ENCODE data around the gene HEYL. TPM values are rescaled to one million over a fixed set of nuclear protein-coding genes. Genes with fewer than 3 reads are reported as not detected.
"Not testable (repeated sequence)": the region's sequence is repeated elsewhere in the genome, so short reads cannot be mapped to it uniquely, and the experiment has no call there.

The HEYL gene
- total and polyA plus RNA-seq, 2 of the 8 experiments (the other 6 are each of a cell fraction or from before 2014, with no cell fraction given): 1.8 to 3.1 TPM

DNA sequence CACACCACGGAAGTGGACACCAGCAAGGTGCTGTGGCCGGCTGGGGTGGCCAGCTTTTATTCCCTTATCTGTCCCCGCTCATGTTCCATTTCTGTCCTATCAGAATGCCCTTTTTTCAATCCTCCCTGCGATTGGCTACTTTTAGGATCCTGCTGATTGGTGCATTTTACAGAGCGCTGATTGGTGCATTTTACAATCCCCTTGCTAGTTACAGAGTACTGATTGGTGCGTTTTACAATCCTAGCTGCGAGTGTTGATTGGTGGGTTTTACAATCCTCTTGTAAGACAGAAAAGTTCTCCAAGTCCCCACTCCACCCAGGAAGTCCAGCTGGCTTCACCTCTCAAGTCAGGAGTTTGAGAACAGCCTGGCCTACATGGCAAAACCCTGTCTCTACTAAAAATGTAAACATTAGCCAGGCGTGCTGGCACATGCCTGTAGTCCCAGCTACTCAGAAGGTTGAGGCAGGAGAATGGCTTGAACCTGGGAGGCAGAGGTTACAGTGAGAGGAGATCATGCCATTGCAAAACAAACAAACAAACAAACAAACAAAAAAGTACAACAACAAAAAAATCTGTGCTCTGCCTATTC lies 37.7 kb downstream of the HEYL start:
- not testable (repeated sequence) for H3K4ac ChIP-seq (replicated peaks; ENCODE audit: insufficient read length, low read depth, low read length); H2BK20ac ChIP-seq (ENCODE audit: low read length); H3K27me3 ChIP-seq (replicated peaks in 1 of 4; ENCODE audit: control insufficient read depth in 3 of 4, extremely low read depth in 1 of 4, insufficient read depth in 3 of 4, low read length in 3 of 4); DNase-seq (ENCODE audit: low read depth in 1 of 2, low spot score in 2 of 2); H3K56ac ChIP-seq (replicated peaks; ENCODE audit: insufficient read length, low read depth, low read length); H4K91ac ChIP-seq (replicated peaks; ENCODE audit: insufficient read length, low read length); H3K79me1 ChIP-seq (ENCODE audit: low read depth, low read length); H3K36me3 ChIP-seq (ENCODE audit: control insufficient read depth in 2 of 4, insufficient read depth in 4 of 4, low read length in 3 of 4); H2BK120ac ChIP-seq (replicated peaks; ENCODE audit: low read depth, low read length); H3K23ac ChIP-seq (ENCODE audit: insufficient read length); H2BK12ac ChIP-seq (ENCODE audit: low read depth, low read length); H2BK15ac ChIP-seq (ENCODE audit: low read length); H4K8ac ChIP-seq (ENCODE audit: extremely low read depth, insufficient read depth, low read length); H2BK5ac ChIP-seq (ENCODE audit: low read depth, low read length); H3K4me3 ChIP-seq (ENCODE audit: extremely low read depth in 1 of 4, insufficient read depth in 2 of 4, low read depth in 3 of 4, low read length in 4 of 4); H3K79me2 ChIP-seq (ENCODE audit: control insufficient read depth in 1 of 2, insufficient read depth in 2 of 2, low read length in 2 of 2); H3K9me3 ChIP-seq (ENCODE audit: insufficient read depth in 2 of 2, low read depth in 1 of 2, low read length in 1 of 2); H3K4me1 ChIP-seq (replicated peaks in 1 of 4; ENCODE audit: control insufficient read depth in 3 of 4, insufficient read depth in 4 of 4, low read length in 3 of 4); H2AK5ac ChIP-seq (ENCODE audit: low read depth, low read length); H4K20me1 ChIP-seq (replicated peaks in 1 of 2; ENCODE audit: control insufficient read depth in 1 of 2, insufficient read depth in 2 of 2, low read length in 2 of 2); H3K9ac ChIP-seq (replicated peaks in 1 of 4; ENCODE audit: extremely low read depth in 1 of 4, low read depth in 3 of 4, low read length in 3 of 4); H3K14ac ChIP-seq (ENCODE audit: insufficient read length); H3K18ac ChIP-seq (ENCODE audit: extremely low read depth, low read length); H3K27ac ChIP-seq (ENCODE audit: low read depth, low read length); H3K4me2 ChIP-seq (ENCODE audit: insufficient read depth in 1 of 2, low read depth in 2 of 2, low read length in 2 of 2); FAIRE-seq; H4K5ac ChIP-seq (ENCODE audit: insufficient read length, low read depth, low read length); H3K23me2 ChIP-seq (ENCODE audit: low read depth, low read length); H2AFZ ChIP-seq (ENCODE audit: low read length)
- ChIA-PET CTCF (ENCODE audit: partially characterized antibody) (interaction anchor here (0.9 to 25.8 kb wide), 7 partner anchors 8 to 100 kb away, joined by 3 to 469 read pairs (median 3); partner anchors contain the start of gene HEYL), POLR2A (ENCODE audit: partially characterized antibody) (interaction anchor here (1.4 kb wide), 2 partner anchors 28 to 32 kb away, joined by 3 read pairs; no protein-coding TSS in a partner anchor)
- 84% methylated on average over 8 of the region's 8 CpGs; no CpG with 5 or more reads in 1 of the 2 experiments for WGBS, 2 experiments (ENCODE audit: extremely low coverage in 1 of 2, insufficient coverage in 1 of 2, insufficient read length in 1 of 2, insufficient replicate concordance in 2 of 2, low coverage in 1 of 2, low lambda C conversion rate in 2 of 2, missing lambda C conversion rate in 1 of 2)
- TF ChIP-seq SP1 (IDR thresholded peaks at IDR 0.05; ENCODE audit: low read depth, low read length): 0 out of 2 replicates have a peak, but pooled peaks have one; percentile 15
